Activated CD8-positive, alpha-beta memory T cell treated with anti-CD3 and anti-CD28 coated beads, Interleukin-2, amount 50 U/mL, for 48 hours (primary cell): ENCODE data around the gene IGFL4.

Experiments
- DNase-seq: peaks from one replicate; pipeline ENCODE4 v3.0.0-alpha.2; 2020

The IGFL4 gene

DNA sequence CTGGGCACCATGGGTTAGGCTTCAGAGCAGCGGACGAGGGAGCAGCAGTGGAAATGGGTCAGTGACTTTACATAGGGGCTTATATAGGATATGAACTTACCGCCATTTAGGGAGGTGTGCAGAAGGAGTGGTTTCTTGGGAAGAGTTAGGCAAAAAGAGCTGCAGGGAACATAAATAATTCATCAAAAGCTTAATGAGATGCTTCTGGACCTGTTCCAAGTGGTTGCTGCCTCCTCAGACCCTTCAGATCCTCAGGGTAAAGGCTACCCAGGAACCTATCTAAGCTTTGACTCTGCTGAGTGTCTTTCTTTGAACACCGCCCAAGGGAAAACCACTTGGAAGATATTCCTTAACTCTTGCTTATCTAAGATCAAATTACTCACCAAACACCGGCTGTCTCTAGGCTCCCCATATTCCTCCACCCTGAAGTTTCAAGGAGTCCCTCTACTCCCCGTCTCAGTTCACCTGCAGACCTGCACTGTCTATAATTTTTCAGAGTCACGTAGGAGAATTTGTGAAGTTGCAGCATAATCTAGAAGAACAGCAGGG is at the start of gene IGFL4:
IGFL4 (minus strand) TSS at position 51 of the 549 bp plus-strand sequence; CDS start at position 11, 40 bp downstream.
- DNase-seq = no peak

DNA sequence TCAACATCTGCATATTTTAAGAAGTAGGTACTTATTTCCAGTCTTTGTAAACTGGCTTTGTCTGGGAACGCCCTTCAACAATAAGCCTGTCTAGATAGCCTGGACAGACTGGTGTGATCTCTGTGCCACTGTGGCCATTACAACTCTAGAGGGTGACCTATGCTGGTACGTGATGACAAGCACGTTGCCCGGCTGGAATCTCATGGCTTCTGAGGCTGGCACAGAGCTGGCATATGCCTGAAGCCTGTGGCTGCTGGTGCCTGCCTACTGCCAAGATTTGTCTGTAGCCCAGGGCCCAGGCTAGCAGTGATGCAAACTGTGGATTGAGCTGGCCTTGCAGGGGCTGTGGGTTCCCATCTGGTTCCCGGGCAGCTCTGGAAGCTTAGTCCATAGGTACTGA is 49.6 kb upstream of the IGFL4 start:
- no peak for DNase-seq

DNA sequence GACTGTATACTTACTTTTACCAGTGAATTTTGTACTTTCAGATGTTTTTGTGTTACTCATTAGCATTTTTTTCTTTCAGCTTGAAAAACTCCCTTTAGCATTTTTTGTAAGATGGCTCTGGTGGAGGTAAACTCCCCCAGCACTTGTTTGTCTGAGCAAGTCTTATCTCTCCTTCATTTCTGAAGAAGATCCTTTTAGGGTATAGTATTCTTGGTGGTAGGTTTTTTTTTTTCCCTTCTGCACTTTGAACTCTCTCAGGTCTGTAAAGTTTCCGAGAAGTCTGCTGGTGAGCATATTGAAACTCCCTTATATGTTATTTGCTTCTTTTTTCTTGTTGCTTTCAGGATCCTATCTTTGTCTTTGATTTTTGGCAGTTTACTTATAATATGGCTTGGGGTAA is 48.6 kb upstream of the IGFL4 start:
- DNase-seq = no peak

DNA sequence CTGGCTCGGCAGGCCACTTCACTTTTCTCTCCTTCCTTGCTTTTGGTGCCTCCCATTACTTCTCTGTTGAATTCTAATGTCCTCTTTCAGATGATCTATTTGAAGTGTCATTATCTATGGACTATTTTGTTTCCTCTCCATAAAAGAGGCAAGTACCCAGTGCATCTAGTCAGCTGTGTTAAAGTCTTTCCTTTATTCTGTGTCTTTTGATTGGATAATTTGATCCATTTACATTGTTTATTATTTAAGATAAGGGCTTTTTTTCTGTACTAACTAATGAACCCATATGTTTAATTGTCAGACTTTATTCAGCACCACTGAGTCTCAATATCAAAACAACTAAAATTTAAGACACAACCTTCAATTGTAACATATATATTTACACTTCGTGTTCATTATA is 47.3 kb upstream of the IGFL4 start:
- DNase-seq = no peak

DNA sequence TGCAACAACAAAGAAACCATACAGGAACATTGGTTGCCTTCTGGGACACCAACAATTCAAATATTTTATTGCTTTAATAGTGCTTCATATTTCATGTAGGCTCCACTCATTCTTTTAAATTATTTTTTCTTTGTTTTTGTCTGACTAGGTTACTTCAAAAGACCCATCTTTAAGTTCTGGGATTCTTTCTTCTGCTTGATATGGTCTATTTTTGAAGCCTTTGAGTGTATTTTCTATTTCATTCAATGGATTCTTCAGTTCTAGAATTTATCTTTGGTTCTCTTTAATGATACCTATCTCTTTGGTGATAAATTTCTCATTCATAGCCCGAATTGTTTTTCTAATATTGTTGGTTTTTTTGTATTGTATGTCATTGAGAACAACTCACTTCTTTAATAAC is 45.1 kb upstream of the IGFL4 start:
- no peak for DNase-seq

- no peak for DNase-seq
Measured at GRCh38 chr19:46082728-46083050, 41.9 kb upstream of the IGFL4 start.

- no peak for DNase-seq
Measured at GRCh38 chr19:46081928-46082727, 41.3 kb upstream of the IGFL4 start.

DNA sequence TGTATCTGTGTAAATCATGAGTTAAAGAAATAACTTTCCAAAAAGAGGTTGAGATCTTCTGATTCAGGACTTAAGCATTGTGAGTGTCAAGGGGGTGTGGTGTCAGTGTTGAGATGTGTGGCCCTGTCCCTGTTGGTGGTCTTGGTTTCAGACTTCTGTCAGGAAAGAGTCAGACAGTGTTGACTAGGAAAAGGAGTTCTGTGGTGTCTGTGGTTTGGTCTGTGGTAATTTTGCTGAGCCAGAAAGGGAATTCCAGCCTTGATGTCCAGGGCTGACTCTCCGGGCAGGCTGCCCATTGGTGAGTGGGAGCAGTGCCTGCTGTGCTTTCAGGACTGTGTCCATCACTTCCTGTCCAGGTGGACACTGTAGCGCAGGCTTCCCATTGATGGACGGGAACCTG is 39.8 kb upstream of the IGFL4 start:
- no peak for DNase-seq

DNA sequence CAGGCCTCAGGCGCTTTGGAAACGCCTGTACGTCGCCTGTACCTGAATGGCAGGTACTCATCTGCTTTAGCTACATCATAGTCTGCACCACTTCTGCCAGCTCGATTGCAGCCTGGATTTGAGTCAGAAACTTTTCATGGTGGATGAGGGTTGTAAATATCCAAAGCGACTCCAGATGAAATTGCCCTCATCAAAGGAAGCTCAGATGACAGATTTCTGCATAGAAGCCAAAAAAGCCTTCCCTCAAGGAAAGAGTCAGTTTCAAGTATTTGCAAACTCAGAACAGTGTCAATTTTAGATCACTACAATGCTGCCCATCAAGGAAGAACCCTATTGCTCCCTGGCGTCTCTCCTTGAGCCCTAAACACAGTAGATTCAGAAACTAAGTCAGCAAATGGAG is 38.8 kb upstream of the IGFL4 start:
- no peak for DNase-seq

DNA sequence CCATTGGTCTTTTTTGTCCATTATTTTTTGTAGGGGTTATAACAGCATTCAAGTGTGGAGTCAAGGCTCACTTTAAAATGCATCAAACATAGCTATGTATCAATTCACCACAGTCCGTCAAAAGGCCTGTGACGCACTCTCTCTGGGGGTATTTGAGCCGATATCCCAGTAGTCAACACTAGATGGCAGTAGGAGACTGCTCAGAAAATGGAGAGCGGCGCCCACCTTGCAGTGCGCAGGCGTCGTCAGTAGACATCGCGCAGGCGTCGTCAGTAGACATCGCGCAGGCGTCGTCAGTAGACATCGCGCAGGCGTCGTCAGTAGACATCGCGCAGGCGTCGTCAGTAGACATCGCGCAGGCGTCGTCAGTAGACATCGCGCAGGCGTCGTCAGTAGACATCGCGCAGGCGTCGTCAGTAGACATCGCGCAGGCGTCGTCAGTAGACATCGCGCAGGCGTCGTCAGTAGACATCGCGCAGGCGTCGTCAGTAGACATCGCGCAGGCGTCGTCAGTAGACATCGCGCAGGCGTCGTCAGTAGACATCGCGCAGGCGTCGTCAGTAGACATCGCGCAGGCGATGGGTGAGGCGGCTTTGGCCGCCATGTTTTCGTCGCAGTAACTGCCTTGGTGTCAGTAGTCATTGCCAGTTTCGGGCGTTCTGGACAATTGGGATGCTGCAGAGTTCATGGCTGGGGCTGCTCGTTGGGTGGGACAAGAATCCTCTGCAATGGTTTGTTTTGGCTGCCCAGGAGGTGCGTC is 38.0 kb upstream of the IGFL4 start:
- DNase-seq = peak; percentile 64

DNA sequence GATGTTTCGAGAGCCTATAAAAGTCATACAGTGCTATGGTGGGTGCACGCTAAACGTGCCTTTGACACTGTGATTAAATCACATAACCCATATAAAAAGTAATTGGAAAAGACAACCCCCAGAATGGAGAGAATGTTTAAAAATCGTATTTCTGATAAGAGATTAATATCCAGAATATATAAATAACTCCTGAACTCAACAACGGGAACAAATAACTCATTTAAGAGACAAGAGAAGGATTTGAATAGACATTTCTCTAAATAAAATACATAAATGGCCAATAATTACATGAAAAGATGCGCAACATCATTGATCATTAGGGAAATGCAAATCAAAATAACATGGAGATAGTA is 37.0 kb upstream of the IGFL4 start:
- no peak for DNase-seq

DNA sequence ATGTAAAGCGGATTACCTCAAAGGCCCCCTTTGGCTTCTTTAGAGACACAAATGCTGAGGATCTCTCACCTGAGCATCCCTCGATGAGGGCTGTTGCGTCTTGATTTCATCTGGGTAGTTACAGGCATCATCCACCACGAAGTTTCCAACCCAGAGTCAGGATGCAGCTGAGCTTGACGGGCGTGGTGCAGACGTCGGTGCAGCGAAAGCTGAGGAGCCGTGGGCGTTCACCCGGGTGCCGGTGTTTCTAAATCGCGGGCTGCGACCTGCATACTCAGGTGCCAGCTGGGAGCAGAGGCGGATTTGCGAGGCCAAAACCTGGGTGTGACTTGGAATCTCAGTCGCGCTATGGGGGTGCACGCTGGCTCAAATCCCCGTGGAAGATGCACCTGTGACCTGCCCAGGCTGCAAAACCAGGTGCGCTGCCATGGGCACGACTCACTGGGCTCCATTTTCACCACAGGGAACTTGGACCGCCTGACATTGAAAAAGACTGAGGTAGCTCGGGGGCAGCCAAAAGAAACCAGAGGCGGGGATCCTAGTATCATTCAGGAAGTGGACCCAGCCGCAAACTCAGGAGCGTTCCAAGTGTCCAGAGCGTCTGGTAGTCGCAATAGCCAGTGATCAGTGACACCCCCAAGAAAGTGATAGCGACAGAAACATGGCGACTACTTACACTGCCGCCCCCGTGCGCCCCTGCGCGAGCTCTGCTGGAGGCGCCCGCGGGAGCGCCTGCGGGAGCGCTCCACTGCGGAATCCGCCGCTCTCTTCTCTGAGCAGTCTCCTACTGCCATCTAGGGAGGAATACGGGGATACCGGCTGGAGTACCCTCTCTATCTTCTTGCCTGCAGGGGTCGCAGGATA is 36.4 kb upstream of the IGFL4 start:
- peak; percentile 59 for DNase-seq

DNA sequence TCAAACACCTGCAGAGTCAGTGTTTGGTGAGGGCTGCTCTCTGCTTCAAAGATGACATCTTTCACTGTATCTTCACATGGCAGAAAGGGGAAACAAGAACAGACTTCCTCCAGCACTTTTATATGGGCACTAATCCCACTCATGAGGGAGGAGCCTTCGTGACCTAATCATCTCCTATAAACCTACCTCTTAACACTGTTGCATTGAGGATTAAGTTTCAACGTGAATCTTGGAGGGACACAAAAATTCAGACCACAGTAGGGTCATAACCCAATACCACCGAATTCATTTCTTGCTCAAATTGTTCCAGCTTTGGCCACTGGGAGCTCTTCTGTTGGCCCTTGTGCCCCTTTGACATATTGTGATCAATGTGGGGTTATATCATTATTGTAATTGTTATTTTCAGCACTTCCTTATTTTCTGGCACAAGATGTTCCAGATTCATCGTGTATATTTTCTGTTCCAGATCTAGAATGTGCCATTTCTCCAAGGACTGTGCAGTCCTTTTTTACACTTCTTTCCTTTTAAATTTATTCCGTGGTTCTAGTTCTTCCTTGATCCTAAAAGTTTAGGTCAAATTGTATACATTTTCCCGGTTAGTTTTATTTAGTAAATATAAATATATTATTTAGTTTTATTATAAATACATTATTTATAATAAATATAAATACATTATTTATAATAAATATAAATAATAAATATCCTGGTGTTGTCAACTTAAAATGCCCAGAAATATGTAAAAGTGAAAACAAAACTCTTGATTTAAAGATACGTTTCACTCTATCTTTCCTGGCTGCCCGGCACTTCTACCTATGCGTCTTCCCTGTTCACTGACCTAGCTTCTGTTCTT is 35.5 kb upstream of the IGFL4 start:
- no peak for DNase-seq

GRCh38 chr19:46073268-46073922 is 32.6 kb upstream of the IGFL4 start:
- DNase-seq = no peak

DNA sequence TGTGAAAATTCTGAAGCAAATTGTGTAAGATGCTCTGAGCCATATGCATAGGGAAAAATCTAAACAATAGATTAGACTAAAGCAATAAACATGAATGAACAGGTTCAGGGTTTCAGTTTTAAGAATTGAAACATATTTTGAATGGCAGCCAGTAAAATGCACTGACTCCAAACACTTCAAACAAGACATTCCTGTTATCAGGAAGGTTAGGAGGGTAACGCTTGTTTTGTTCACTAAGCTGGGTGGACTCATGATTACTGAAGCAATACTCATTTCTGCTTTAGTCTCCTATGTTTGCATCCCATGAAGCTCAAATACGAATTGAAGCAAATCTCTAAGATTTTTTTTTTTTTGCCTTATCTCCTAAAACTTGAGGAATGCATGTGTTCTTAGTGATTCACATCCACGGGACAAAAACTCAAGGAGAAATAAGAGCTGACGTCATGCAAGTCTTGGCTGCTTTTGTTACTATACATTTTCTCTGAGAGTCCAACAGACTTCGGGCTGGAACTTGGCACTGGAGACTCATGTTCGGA is 29.1 kb upstream of the IGFL4 start:
- DNase-seq = no peak

DNA sequence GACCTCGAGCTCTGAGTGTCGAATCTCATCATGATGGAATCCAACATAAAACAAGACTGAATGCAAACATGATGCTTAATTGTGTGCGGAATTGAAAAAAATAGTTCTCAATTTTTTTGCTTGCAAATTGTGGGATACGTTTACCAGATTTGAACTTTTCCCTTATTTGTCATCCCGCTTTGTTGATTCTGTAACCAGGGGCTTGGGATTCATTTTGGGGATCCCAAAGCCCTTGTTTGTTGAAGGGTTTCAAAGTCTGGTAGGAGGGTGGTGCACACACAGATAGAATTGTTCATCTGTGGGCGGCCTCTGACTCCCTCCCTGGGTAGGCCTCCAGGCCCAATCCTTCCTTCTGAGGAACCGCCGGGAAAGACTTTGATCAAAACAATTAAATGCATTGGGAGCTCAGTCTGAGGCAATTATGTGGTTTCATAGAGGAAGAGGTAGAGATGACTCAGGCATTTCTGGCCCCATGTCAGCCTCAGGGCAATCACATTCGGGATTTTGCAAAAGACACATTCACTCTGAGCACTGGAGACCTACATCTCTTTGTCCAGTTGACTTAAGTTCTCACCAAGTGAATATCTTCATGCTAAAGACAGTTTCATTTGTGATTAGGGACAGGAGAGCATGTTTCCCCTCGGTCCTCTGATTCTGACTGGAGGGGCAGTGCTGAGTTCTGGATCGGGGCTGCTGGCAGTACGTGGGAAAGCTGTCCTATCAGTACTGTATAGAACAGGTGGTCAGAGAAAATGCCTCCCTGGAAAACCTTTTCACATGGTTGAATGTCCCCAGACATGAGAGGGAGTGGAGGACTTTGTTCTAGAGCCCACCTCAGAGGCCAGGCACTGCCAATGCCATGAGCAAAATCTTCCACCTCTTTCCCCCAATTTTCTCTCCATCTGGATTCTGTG is 27.8 kb upstream of the IGFL4 start:
- no peak for DNase-seq

DNA sequence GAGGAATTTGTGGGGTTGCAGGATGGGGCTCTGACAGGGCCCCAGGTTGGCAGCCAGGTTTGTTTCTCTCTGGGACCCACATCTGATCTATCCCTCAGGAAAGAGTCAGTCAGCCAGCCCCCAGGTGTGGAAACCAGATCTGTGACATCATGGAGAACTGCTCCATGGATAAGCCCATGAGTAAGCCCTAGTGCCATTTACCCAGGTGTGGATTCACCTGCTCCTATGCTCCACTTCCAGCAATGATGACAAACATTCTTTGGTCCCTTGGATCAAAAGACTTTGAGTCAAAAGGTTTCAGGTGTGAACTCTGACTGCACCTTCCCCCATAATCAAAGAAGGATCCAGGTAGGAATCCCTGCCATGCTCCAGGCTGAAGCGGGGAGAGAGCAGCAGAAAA is 26.9 kb upstream of the IGFL4 start:
- DNase-seq = no peak

DNA sequence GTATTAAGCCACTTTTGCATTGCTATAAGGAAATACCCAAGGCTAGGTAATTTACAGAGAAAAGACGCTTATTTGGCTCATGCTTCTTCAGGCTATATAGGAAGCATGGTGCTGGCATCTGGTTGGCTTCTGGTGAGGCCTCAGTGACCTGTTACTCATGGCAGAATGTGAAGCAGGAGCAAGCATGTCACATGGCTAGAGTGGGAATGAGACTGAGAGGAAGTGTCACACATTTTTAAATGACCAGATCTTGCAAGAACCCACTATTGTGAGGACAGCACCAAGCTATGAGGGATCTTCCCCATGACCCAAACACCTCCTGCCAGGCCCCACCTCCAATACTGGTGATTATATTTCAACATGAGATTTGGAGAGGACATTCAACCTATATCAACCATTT is 25.7 kb upstream of the IGFL4 start:
- no peak for DNase-seq

- no peak for DNase-seq
Measured at GRCh38 chr19:46065486-46066071, 24.8 kb upstream of the IGFL4 start.

GRCh38 chr19:46063201-46063600 is 22.4 kb upstream of the IGFL4 start:
- DNase-seq = no peak
